Lower leg skin (tissue), 3 donors: Measurements from ENCODE around the gene STH.

Source experiments
- CTCF ChIP-seq, 3 donors: fragments of 450-650 bp; IDR thresholded peaks; one replicate each; pipeline ENCODE4 v1.5.1; 2016; ENCODE audit warnings: antibody characterized with exemption in 3 of 3, mild to moderate bottlenecking in 3 of 3, moderate library complexity in 2 of 3
- POLR2A ChIP-seq, 2 donors: fragments of 450-650 bp; IDR thresholded peaks; one replicate each; pipeline ENCODE4 v1.6.1; 2016 to 2017; ENCODE audit warnings: antibody characterized with exemption in 2 of 2, mild to moderate bottlenecking in 1 of 2, moderate library complexity in 1 of 2

- TF ChIP-seq CTCF (IDR thresholded peaks at IDR 0.05) = no peak
- no peak for TF ChIP-seq POLR2A (IDR thresholded peaks at IDR 0.05)
Observed at GRCh38 chr17:45951941-45952340, 47.1 kb upstream of the STH start.
